HEK293 (cell line): ENCODE measurements around the gene TAP2.
A peak's percentile ranks its signal among the peaks of the same experiment; 100 is the strongest.

Experiments used
- GLI4 ChIP-seq: fragments of 450-650 bp; formaldehyde crosslinking; IDR thresholded peaks from 2 replicates; pipeline ENCODE4 v1.5.1; 2016; ENCODE audit warnings: missing biosample characterization, missing genetic modification characterization
- IKZF3 ChIP-seq: fragments of 450-650 bp; IDR thresholded peaks from 2 replicates; pipeline ENCODE4 v1.5.0; 2018; ENCODE audit warnings: missing biosample characterization, mild to moderate bottlenecking, missing genetic modification characterization, moderate library complexity
- SP3 ChIP-seq: fragments of 450-650 bp; formaldehyde crosslinking; IDR thresholded peaks from 2 replicates; pipeline ENCODE4 v1.5.1; 2016; ENCODE audit warnings: missing biosample characterization, missing genetic modification characterization
- TCF7L2 ChIP-seq: IDR thresholded peaks from 2 replicates; pipeline ENCODE4 v1.6.1; 2011; ENCODE audit warnings: low read depth, mild to moderate bottlenecking, inconsistent platforms, low read length, moderate library complexity, borderline replicate concordance
- ZBTB11 ChIP-seq: fragments of 450-650 bp; formaldehyde crosslinking; conservative IDR thresholded peaks from 2 replicates; pipeline ENCODE4 v1.5.1; 2016; ENCODE audit warnings: low read depth, missing biosample characterization, missing genetic modification characterization
- ZBTB17 ChIP-seq: fragments of 450-650 bp; formaldehyde crosslinking; IDR thresholded peaks from 2 replicates; pipeline ENCODE4 v1.5.1; 2016; ENCODE audit warnings: missing biosample characterization, missing genetic modification characterization
- ZBTB26 ChIP-seq: fragments of 450-650 bp; formaldehyde crosslinking; optimal IDR thresholded peaks from 2 replicates; pipeline ENCODE3; 2016; ENCODE audit warnings: missing biosample characterization, mild to moderate bottlenecking, missing genetic modification characterization
- ZFP41 ChIP-seq: fragments of 450-650 bp; formaldehyde crosslinking; IDR thresholded peaks from 2 replicates; pipeline ENCODE4 v1.5.1; 2016; ENCODE audit warnings: missing biosample characterization, missing genetic modification characterization, borderline replicate concordance
- ZFP69B ChIP-seq: fragments of 450-650 bp; formaldehyde crosslinking; IDR thresholded peaks from 2 replicates; pipeline ENCODE4 v1.5.1; 2016; ENCODE audit warnings: missing biosample characterization, missing genetic modification characterization
- ZNF146 ChIP-seq: fragments of 450-650 bp; formaldehyde crosslinking; IDR thresholded peaks from 2 replicates; pipeline ENCODE4 v1.5.1; 2016; ENCODE audit warnings: missing biosample characterization, missing genetic modification characterization
- ZNF157 ChIP-seq: fragments of 450-650 bp; formaldehyde crosslinking; IDR thresholded peaks from 2 replicates; pipeline ENCODE4 v1.5.1; 2016; ENCODE audit warnings: missing biosample characterization, missing genetic modification characterization
- ZNF184 ChIP-seq: fragments of 450-650 bp; IDR thresholded peaks from 2 replicates; pipeline ENCODE4 v1.5.1; 2018; ENCODE audit warnings: missing biosample characterization, mild to moderate bottlenecking, missing genetic modification characterization
- ZNF19 ChIP-seq: fragments of 450-650 bp; formaldehyde crosslinking; IDR thresholded peaks from 2 replicates; pipeline ENCODE4; 2016; ENCODE audit warnings: missing biosample characterization, missing genetic modification characterization, low read depth
- ZNF280D ChIP-seq: fragments of 450-650 bp; formaldehyde crosslinking; IDR thresholded peaks from 2 replicates; pipeline ENCODE4 v1.5.1; 2016; ENCODE audit warnings: missing biosample characterization, missing genetic modification characterization
- ZNF311 ChIP-seq: fragments of 450-650 bp; formaldehyde crosslinking; IDR thresholded peaks from 2 replicates; pipeline ENCODE4 v1.5.1; 2017; ENCODE audit warnings: missing biosample characterization, missing genetic modification characterization, borderline replicate concordance
- ZNF341 ChIP-seq: fragments of 450-650 bp; formaldehyde crosslinking; IDR thresholded peaks from 2 replicates; pipeline ENCODE4; 2016; ENCODE audit warnings: low read depth, missing biosample characterization, missing genetic modification characterization
- ZNF404 ChIP-seq: fragments of 450-650 bp; formaldehyde crosslinking; IDR thresholded peaks from 2 replicates; pipeline ENCODE4 v1.5.1; 2017; ENCODE audit warnings: missing biosample characterization, missing genetic modification characterization
- ZNF426 ChIP-seq: fragments of 450-650 bp; formaldehyde crosslinking; IDR thresholded peaks from 2 replicates; pipeline ENCODE4 v1.5.1; 2017; ENCODE audit warnings: missing biosample characterization, missing genetic modification characterization, mild to moderate bottlenecking, inconsistent platforms, moderate library complexity
- ZNF449 ChIP-seq: fragments of 450-650 bp; formaldehyde crosslinking; IDR thresholded peaks from 2 replicates; pipeline ENCODE4 v1.5.1; 2017; ENCODE audit warnings: missing biosample characterization, mild to moderate bottlenecking, missing genetic modification characterization, moderate library complexity
- ZNF514 ChIP-seq: fragments of 450-650 bp; formaldehyde crosslinking; IDR thresholded peaks from 2 replicates; pipeline ENCODE4 v1.5.1; 2016; ENCODE audit warnings: missing biosample characterization, missing genetic modification characterization
- ZNF548 ChIP-seq: fragments of 450-650 bp; formaldehyde crosslinking; IDR thresholded peaks from 2 replicates; pipeline ENCODE4 v1.5.1; 2016; ENCODE audit warnings: missing biosample characterization, missing genetic modification characterization
- ZNF555 ChIP-seq: fragments of 450-650 bp; formaldehyde crosslinking; conservative IDR thresholded peaks from 2 replicates; pipeline ENCODE4 v1.5.1; 2017; ENCODE audit warnings: missing biosample characterization, mild to moderate bottlenecking, missing genetic modification characterization, inconsistent platforms
- ZNF558 ChIP-seq: fragments of 450-650 bp; formaldehyde crosslinking; IDR thresholded peaks from 2 replicates; pipeline ENCODE4 v1.5.1; 2016; ENCODE audit warnings: missing biosample characterization, missing genetic modification characterization
- ZNF623 ChIP-seq: fragments of 450-650 bp; formaldehyde crosslinking; IDR thresholded peaks from 2 replicates; pipeline ENCODE4 v1.5.1; 2016; ENCODE audit warnings: missing biosample characterization, missing genetic modification characterization
- ZNF747 ChIP-seq: fragments of 450-650 bp; formaldehyde crosslinking; IDR thresholded peaks from 2 replicates; pipeline ENCODE4 v1.5.1; 2016; ENCODE audit warnings: missing biosample characterization, missing genetic modification characterization
- ZNF76 ChIP-seq: fragments of 450-650 bp; formaldehyde crosslinking; IDR thresholded peaks from 2 replicates; pipeline ENCODE4; 2016; ENCODE audit warnings: low read depth, missing biosample characterization, missing genetic modification characterization, borderline replicate concordance
- ZNF785 ChIP-seq: fragments of 450-650 bp; formaldehyde crosslinking; IDR thresholded peaks from 2 replicates; pipeline ENCODE4 v1.5.1; 2016; ENCODE audit warnings: missing biosample characterization, missing genetic modification characterization
- ZNF843 ChIP-seq: fragments of 450-650 bp; formaldehyde crosslinking; IDR thresholded peaks from 2 replicates; pipeline ENCODE4 v1.5.1; 2016; ENCODE audit warnings: missing biosample characterization, missing genetic modification characterization
- TF ChIP-seq, protein P1 (sequence below): fragments of 450-650 bp; formaldehyde crosslinking; IDR thresholded peaks from 2 replicates; pipeline ENCODE4 v1.5.1; 2017; ENCODE audit warnings: missing biosample characterization, missing genetic modification characterization

Gene TAP2

GRCh38 chr6:32838114-32838958 lies at the start of gene TAP2 (continued):
- TF ChIP-seq ZNF280D (tag by site-specific recombination) (no peak), ZNF146 (no peak), ZBTB17 (peak; percentile 72), ZNF184 (tag by site-specific recombination) (no peak), TCF7L2 (no peak), GLI4 (tag by site-specific recombination) (no peak), ZNF843 (tag by site-specific recombination) (0 out of 2 replicates have a peak, but pooled peaks have one; percentile 16), ZFP69B (tag by site-specific recombination) (no peak), ZNF548 (tag by site-specific recombination) (no peak), ZNF157 (tag by site-specific recombination) (no peak), ZBTB26 (tag by site-specific recombination) (peak; percentile 42), ZNF404 (no peak), ZNF19 (tag by site-specific recombination) (no peak), ZNF514 (no peak), ZNF785 (tag by site-specific recombination) (no peak), SP3 (tag by site-specific recombination) (peak; percentile 50; the same call in 1 of the 2 replicates), ZNF449 (tag by site-specific recombination) (no peak), ZNF341 (tag by site-specific recombination) (no peak), ZNF558 (tag by site-specific recombination) (no peak), ZNF747 (no peak), ZNF76 (tag by site-specific recombination) (no peak), IKZF3 (tag by site-specific recombination) (no peak), ZBTB11 (no peak; the same call in 1 of the 2 replicates), ZNF555 (tag by site-specific recombination) (no peak), ZFP41 (tag by site-specific recombination) (no peak), ZNF623 (tag by site-specific recombination) (no peak; the same call in 1 of the 2 replicates), ZNF426 (tag by site-specific recombination) (no peak), ZNF311 (no peak)
- TF ChIP-seq, protein P1, sequence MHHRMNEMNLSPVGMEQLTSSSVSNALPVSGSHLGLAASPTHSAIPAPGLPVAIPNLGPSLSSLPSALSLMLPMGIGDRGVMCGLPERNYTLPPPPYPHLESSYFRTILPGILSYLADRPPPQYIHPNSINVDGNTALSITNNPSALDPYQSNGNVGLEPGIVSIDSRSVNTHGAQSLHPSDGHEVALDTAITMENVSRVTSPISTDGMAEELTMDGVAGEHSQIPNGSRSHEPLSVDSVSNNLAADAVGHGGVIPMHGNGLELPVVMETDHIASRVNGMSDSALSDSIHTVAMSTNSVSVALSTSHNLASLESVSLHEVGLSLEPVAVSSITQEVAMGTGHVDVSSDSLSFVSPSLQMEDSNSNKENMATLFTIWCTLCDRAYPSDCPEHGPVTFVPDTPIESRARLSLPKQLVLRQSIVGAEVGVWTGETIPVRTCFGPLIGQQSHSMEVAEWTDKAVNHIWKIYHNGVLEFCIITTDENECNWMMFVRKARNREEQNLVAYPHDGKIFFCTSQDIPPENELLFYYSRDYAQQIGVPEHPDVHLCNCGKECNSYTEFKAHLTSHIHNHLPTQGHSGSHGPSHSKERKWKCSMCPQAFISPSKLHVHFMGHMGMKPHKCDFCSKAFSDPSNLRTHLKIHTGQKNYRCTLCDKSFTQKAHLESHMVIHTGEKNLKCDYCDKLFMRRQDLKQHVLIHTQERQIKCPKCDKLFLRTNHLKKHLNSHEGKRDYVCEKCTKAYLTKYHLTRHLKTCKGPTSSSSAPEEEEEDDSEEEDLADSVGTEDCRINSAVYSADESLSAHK, result no peak
